A549 treated with Mapracorat at 1 μM for 4 hours (cell line): ENCODE data around the gene PLD3. TPM values are rescaled to one million over a fixed set of nuclear protein-coding genes. Genes with fewer than 3 reads are reported as not detected.

Experiments
- total RNA-seq: library from RNA; stranded (reverse); fragments of 200-300 nt; extraction: Qiagen RNA extraction; gene quantifications from 5 replicates; pipeline ENCODE4 v1.2.3, GENCODE V29; 2022

PLD3 gene, protein sequence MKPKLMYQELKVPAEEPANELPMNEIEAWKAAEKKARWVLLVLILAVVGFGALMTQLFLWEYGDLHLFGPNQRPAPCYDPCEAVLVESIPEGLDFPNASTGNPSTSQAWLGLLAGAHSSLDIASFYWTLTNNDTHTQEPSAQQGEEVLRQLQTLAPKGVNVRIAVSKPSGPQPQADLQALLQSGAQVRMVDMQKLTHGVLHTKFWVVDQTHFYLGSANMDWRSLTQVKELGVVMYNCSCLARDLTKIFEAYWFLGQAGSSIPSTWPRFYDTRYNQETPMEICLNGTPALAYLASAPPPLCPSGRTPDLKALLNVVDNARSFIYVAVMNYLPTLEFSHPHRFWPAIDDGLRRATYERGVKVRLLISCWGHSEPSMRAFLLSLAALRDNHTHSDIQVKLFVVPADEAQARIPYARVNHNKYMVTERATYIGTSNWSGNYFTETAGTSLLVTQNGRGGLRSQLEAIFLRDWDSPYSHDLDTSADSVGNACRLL
- 258 to 266 TPM (median 261 TPM) in 5 replicates for total RNA-seq

GRCh38 chr19:40348125-40348913, at the start of gene PLD3, which contains the start of gene C19orf47:
Gene PLD3, plus strand, starts transcription at chr19:40348695. Its CDS starts 17,789 bp downstream, at chr19:40366484.
Gene C19orf47, minus strand, starts transcription at chr19:40348397. Its CDS starts 6,540 bp downstream, at chr19:40341857.

DNA sequence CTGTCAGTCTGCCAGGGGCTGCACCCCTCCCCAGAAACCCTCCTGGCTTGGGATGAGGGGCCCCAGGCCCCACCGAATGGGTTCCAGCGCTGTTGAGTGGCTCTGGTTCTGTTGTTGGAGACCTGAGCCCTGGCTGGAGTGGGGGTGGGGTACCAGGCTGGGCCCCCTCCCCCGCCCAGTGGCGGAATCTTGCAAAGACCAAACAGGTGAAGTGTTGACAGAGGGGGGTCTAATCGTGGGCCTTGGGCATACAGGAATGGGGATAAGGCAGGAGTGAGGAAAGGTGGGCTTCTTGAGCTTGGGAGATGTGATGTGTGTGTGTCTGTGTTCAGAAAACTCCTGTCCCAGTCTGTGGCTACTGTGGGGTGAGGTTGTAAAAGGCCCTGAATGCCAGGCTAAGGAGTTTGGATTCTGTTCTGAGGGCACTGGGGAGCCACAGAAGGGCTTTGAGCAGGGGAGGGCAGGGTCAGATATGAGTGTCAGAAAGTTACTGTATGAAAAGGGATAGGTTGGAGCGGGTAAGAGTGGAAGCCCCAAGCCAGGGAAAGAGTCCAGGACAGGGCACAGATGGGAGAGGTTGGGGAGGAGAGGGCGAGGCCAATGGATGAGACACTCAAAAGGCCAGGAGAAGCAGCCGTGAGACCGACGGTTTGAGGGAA, 41.7 kb downstream of the PLD3 start, which contains the start of gene HIPK4:
TSS of gene HIPK4 (minus strand) at position 98 of the 659 bp plus-strand sequence. CDS start 279 bp downstream, outside the sequence.

GRCh38 chr19:40413291-40413845, 64.9 kb downstream of the PLD3 start, which contains the start of gene PRX:
Gene PRX, minus strand, starts transcription at chr19:40413378. Its CDS starts 5,446 bp downstream, at chr19:40407932.

GRCh38 chr19:40425450-40426287, 77.2 kb downstream of the PLD3 start, which contains the start of gene SERTAD1:
Gene SERTAD1, minus strand, starts transcription at chr19:40425992. Its CDS starts 2,446 bp downstream, at chr19:40423546.

Other genes with a start within 250 kb of the PLD3 start
- 12.1 to 16.8 TPM (median 15.5 TPM) in 5 replicates for gene MAP3K10, start 157.3 kb upstream of the PLD3 start, total RNA-seq
- 0.21 to 0.47 TPM (median 0.34 TPM) in 4 of 5 replicates, not detected in the other for gene TTC9B, start 130.3 kb upstream of the PLD3 start, total RNA-seq
- gene CCNP, start 122.0 kb upstream of the PLD3 start, total RNA-seq, result 0.13 to 0.44 TPM (median 0.16 TPM) in 5 replicates
- gene AKT2, start 63.4 kb upstream of the PLD3 start, total RNA-seq, result 123 to 189 TPM (median 171 TPM) in 5 replicates
- gene C19orf47, start 298 bp upstream of the PLD3 start, total RNA-seq, result 25.5 to 31.7 TPM (median 30.0 TPM) in 5 replicates
- 0.17 to 0.38 TPM (median 0.26 TPM) in 5 replicates for gene HIPK4, start 41.5 kb downstream of the PLD3 start, total RNA-seq
- gene PRX, start 64.7 kb downstream of the PLD3 start, total RNA-seq, result 0.95 to 1.8 TPM (median 1.4 TPM) in 5 replicates
- gene SERTAD1, start 77.3 kb downstream of the PLD3 start, total RNA-seq, result 22.5 to 38.9 TPM (median 31.3 TPM) in 5 replicates
- gene SERTAD3, start 95.6 kb downstream of the PLD3 start, total RNA-seq, result 38.2 to 47.6 TPM (median 43.8 TPM) in 5 replicates
- gene BLVRB, start 117.0 kb downstream of the PLD3 start, total RNA-seq, result 246 to 360 TPM (median 316 TPM) in 5 replicates
- gene SPTBN4, start 118.3 kb downstream of the PLD3 start, total RNA-seq, result 0.34 to 0.85 TPM (median 0.59 TPM) in 5 replicates
- gene SHKBP1, start 228.2 kb downstream of the PLD3 start, total RNA-seq, result 100 to 141 TPM (median 132 TPM) in 5 replicates